HG03442 (cell line): Measurements from ENCODE around the gene ZNF638.
"Not testable (repeated sequence)": the region's sequence is repeated elsewhere in the genome, so short reads cannot be mapped to it uniquely, and the experiment has no call there.

Source experiments
- ATAC-seq: cut with Tn5 transposase; IDR thresholded peaks from one replicate; pipeline ENCODE4 v1.9.1; 2021; ENCODE audit warnings: mild to moderate bottlenecking, moderate library complexity; ENCODE audit not compliant: unreplicated experiment

The ZNF638 gene

DNA sequence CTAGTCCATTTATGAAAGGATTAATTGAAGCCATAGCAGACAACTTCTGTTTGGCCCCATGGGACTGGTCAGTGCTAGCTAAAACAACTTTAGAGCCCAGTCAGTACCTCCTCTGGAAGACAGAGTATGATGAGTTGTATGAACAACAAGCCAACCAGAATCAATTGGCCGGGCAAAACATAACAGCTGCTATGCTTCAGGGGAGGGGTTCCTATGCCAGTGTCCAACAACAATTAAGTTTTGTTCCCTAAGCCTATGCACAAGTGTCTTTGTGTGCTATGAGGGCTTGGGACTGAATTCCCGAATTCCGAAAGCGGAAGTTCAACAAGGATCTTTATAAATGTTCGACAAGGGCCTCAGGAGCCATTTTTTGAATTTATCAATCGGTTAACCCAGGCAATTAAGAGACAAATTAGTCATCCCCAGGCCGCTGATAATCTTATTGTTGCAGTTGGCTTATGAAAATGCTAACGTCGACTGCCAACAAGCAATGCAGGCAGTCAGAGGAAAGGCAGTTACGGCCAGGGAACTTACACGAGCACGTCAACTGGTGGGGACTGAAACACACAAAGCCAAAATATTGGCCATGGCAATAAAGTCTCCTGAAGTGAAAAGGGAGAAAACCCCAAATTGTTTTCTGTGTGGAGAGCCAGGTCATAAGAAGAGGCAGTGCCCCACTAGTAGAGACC, 57.9 kb downstream of the ZNF638 start:
- no peak for ATAC-seq

DNA sequence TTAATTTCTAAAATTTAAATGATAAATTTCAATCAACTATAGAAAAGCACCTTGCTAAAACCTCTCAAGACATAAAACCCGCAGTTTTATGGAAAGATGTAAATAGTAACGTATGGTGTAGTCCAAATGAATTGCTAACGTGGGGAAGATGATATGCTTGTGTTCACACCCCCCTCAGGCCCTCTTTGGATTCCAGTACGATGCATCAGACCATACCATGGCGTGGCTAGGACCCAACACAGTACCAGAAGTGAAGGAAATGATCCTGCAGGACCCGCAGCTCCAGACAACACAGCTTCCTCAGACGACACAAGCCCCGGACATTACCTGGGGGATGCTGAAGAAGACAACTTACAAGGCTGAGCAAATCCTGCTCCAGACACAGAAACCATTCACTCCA, 61.6 kb downstream of the ZNF638 start:
- ATAC-seq = no peak

DNA sequence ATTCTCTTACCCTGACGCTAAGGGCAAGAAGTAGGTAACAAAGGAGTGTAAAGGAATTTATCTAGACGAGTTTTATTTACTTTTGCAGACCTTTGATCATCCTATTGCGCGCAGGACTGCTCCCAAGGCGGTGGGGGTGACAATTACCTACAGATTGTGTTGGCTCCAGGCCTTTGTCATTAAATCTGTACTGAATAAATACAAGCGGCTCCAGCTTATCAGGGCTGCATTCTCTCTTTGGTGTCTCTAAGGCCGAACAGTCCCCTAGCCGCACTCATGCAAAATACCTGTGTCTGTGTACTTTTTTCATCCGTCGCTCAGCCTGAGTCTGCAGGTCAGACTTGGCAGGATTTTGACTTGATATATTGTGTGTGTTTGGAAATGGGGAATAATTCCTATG, 63.9 kb downstream of the ZNF638 start:
- no peak for ATAC-seq

- ATAC-seq = no peak
Observed at GRCh38 chr2:71402427-71402826, 70.8 kb downstream of the ZNF638 start.

GRCh38 chr2:71409611-71410010, 78.0 kb downstream of the ZNF638 start:
- no peak for ATAC-seq

- no peak for ATAC-seq
Observed at GRCh38 chr2:71410696-71411095, 79.1 kb downstream of the ZNF638 start.

GRCh38 chr2:71416866-71417265, 85.3 kb downstream of the ZNF638 start:
- not testable (repeated sequence) for ATAC-seq

GRCh38 chr2:71417300-71418202, 86.0 kb downstream of the ZNF638 start:
- no peak for ATAC-seq

DNA sequence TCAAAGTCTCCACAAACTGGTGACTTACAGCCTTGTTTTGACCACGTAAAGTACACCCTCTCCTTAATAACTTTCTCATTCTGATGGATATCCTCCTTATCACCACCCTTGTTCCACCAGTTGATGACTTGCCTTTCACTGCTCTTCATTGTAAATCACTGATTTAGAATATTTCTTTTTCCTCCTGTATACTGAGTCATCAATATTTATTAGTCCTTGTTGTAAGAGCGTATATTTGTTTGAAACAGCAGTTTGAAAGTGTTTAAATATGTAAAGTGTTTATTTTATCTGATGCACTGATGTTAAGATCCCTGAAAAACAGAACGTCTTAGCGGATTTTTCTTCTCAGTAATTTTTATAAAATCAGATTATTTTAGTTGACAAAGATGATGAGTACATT, 87.6 kb downstream of the ZNF638 start:
- ATAC-seq = no peak

DNA sequence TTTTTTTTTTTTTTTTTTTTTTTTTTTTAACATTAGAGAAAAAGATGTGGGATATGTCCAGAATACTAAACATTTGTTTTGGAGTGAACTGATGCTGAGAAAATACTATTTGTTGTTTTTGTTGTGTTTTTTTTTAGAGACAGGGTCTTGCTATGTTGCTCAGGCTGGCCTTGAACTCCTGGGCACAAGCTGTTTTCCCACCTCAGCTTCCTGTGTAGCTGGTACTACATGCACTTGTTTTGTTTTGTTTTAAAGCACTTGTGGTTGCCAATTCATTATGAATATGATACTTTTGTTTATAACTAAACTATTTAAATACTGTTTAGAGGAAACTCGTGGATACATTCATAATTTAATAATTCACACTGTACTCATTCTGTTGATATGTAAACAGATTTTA, 88.4 kb downstream of the ZNF638 start:
- no peak for ATAC-seq

GRCh38 chr2:71422786-71423185, 91.2 kb downstream of the ZNF638 start:
- no peak for ATAC-seq

DNA sequence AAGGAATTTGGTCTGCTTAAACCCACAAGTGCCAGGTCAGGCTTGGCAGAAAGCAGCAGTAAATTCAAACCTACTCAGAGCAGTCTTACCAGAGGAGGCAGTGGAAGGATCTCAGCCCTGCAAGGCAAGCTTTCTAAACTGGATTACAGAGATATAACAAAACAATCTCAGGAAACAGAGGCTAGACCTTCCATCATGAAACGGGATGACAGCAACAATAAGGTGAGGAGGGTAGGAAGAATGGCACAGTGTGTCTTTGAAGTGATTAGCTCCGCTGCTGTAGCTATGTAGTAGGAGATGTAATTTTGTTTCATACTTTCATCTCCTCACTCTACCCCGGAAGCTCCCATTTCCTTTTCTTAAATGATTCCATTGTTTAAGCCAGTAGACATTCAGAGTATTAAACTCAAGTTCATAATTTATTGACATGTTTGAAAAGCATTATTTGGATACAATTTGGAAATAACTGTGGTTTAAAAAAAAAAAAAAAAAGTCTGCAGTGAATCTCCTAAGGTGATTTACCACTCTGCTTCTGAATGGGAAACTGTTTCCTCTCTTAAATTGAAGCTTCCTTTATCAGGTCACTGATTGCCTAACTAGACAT, 92.3 kb downstream of the ZNF638 start:
- ATAC-seq = no peak

GRCh38 chr2:71426721-71427120, 95.1 kb downstream of the ZNF638 start:
- no peak for ATAC-seq

- ATAC-seq = no peak
Observed at GRCh38 chr2:71428472-71429383, 97.1 kb downstream of the ZNF638 start.

- ATAC-seq = not testable (repeated sequence)
Observed at GRCh38 chr2:71445142-71445541, 113.6 kb downstream of the ZNF638 start.

DNA sequence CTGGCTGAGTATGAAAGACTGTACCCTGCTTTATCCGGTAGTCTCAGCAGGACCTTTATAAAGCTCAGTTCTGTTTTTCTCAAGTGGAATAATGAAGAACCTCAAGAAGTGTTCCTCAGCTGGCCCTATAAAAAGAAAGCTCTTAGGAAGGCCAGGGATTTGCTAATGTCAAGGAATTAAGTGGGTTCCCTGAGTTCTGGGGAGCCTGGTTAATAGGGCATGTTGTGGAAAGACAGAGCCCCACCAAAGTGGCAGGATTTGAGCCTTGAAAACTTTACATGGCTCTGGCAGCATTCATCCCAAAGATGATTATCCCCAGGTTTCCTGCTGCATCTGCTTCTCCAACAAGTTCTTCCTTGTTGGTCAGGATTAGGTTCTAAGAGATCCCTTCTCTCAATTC, 114.9 kb downstream of the ZNF638 start:
- no peak for ATAC-seq

DNA sequence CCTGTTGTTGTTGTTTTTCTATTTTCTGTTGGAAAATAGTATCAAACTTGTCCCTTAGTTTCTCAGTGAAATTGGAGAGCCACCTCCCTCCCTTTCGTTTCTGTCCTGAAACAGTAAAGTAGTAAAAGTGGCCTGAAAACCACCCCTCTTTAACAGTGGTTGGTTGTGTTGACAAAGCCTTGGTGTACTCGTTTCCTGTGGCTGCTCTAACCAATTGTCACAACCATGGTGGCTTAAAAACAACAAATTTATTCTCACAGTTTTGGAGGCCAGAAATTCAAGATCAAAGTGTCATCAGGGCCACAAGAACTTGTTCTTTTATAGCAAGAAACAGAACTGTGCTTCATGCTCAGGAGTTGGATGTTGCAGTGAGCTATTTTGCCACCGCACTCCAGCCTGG, 117.8 kb downstream of the ZNF638 start:
- ATAC-seq = no peak

GRCh38 chr2:71451705-71452104, 120.1 kb downstream of the ZNF638 start:
- no peak for ATAC-seq

GRCh38 chr2:71452565-71452964, 121.0 kb downstream of the ZNF638 start:
- ATAC-seq = no peak

- no peak for ATAC-seq
Observed at GRCh38 chr2:71453404-71454220, 122.0 kb downstream of the ZNF638 start, which contains the start of gene DYSF. DYSF (plus strand) TSS chr2:71453561.
